Endodermal cell (in vitro differentiated cells): ENCODE measurements around the gene CDK1. TPM values are rescaled to one million over a fixed set of nuclear protein-coding genes. Genes with fewer than 3 reads are reported as not detected.
A peak's percentile ranks its signal among the peaks of the same experiment; 100 is the strongest.

Experiments
- DNase-seq: peaks from one replicate; pipeline ENCODE4 v3.0.0-alpha.2; 2017
- H3K27ac ChIP-seq: 2 replicates; pipeline ENCODE4 v1.5.1; 2013; ENCODE audit warnings: mild to moderate bottlenecking, low read depth, low read length, moderate library complexity
- H3K27me3 ChIP-seq: 2 replicates; pipeline ENCODE4 v1.6.1; 2013; ENCODE audit warnings: mild to moderate bottlenecking, low read length, moderate library complexity; ENCODE audit not compliant: insufficient read depth, control insufficient read depth, poor library complexity, severe bottlenecking
- H3K36me3 ChIP-seq: 2 replicates; pipeline ENCODE4 v1.7.0; 2013; ENCODE audit warnings: mild to moderate bottlenecking, low read length, moderate library complexity; ENCODE audit not compliant: control insufficient read depth, insufficient read depth
- H3K4me1 ChIP-seq: one replicate; pipeline ENCODE4 v1.7.0; 2013; ENCODE audit warnings: low read length; ENCODE audit not compliant: control insufficient read depth, insufficient read depth
- H3K4me3 ChIP-seq: 2 replicates; pipeline ENCODE4 v1.5.1; 2013; ENCODE audit warnings: mild to moderate bottlenecking, low read length, moderate library complexity
- H3K9ac ChIP-seq: 2 replicates; pipeline ENCODE4 v1.6.1; 2013; ENCODE audit warnings: mild to moderate bottlenecking, low read length, moderate library complexity; ENCODE audit not compliant: poor library complexity, severe bottlenecking; ENCODE audit errors: extremely low read depth
- H3K9me3 ChIP-seq: 2 replicates; pipeline ENCODE4 v1.6.1; 2013; ENCODE audit warnings: mild to moderate bottlenecking, low read length, moderate library complexity; ENCODE audit not compliant: control insufficient read depth
- H3K27ac Mint-ChIP-seq: 2 replicates; pipeline ENCODE4 v1.8.0; 2020; ENCODE audit warnings: mixed read lengths
- H3K27me3 Mint-ChIP-seq: 2 replicates; pipeline ENCODE4 v1.8.0; 2021; ENCODE audit warnings: mild to moderate bottlenecking, mixed read lengths; ENCODE audit not compliant: insufficient read depth
- H3K36me3 Mint-ChIP-seq: 2 replicates; pipeline ENCODE4 v1.8.0; 2020; ENCODE audit warnings: low read depth, mixed read lengths
- H3K4me1 Mint-ChIP-seq: 2 replicates; pipeline ENCODE4 v1.8.0; 2020; ENCODE audit warnings: mixed read lengths
- H3K4me3 Mint-ChIP-seq: 2 replicates; pipeline ENCODE4 v1.8.0; 2020; ENCODE audit warnings: mild to moderate bottlenecking, moderate library complexity, mixed read lengths
- H3K9me3 Mint-ChIP-seq: 2 replicates; pipeline ENCODE4 v1.8.0; 2020; ENCODE audit warnings: mild to moderate bottlenecking, mixed read lengths
- CTCF ChIP-seq: fragments of 200-600 bp; sonication (generic); conservative IDR thresholded peaks from 2 replicates; pipeline ENCODE4 v1.5.0; 2021; ENCODE audit warnings: antibody characterized with exemption, mild to moderate bottlenecking
- WGBS, 2 experiments: methylation state at CpG; one replicate each; pipeline versions ENCODE4 v1.1.5 to v1.1.7; 2013; ENCODE audit warnings: missing lambda C conversion rate in 2 of 2, mixed read lengths in 1 of 2; ENCODE audit not compliant: insufficient coverage in 1 of 2, insufficient read length in 1 of 2; 5-methylcytosine and 5-hydroxymethylcytosine counted together
- long read RNA-seq, 4 experiments: library from polyadenylated mRNA in 2 of 4; library from RNA in 1 of 4; library from capped mRNA in 1 of 4; stranded (forward) in 3 of 4; unstranded in 1 of 4; transcript quantifications; one replicate each; pipeline ENCODE4 v2.0.0, GENCODE V29; 2020 to 2021; ENCODE audit warnings: inconsistent platforms in 1 of 4
- polyA plus RNA-seq, 2 experiments: library from polyadenylated mRNA; stranded (reverse); fragments of 50-300 nt; gene quantifications; one replicate each; pipeline ENCODE4 v1.2.3, GENCODE V29; 2013
- total RNA-seq, 2 donors: library from RNA; stranded (reverse); fragmentation: NEBNext Ultra II Directional in 1 of 2; extraction: Animal tissue kit (Norgen Biotek cat#: 25700) in 1 of 2; gene quantifications; 2 replicates in 1 of 2; 3 replicates in 1 of 2; pipeline ENCODE4 v1.2.1, GENCODE V29; 2021

CDK1 gene
- 100 to 1,000 TPM in 1 of 2 donors, 10 to 100 TPM in 1; 78.3 to 145 TPM for total RNA-seq
- 182 TPM for polyA plus RNA-seq (2013, experiment 1 of 2)
- polyA plus RNA-seq (2013, experiment 2 of 2), result 182 TPM
- long read RNA-seq, experiment 1, partial matches to known transcripts, result 27 of 133 reads
- long read RNA-seq, experiment 1, other reads (novel, unspliced or antisense), result 106 of 133 reads
- long read RNA-seq, experiment 2, transcript CDK1-203 (8 exons, 1,913 nt), result major isoform, 133 of 157 reads
- long read RNA-seq, experiment 2, partial matches to known transcripts, result 4 of 157 reads
- long read RNA-seq, experiment 2, other reads (novel, unspliced or antisense), result 18 of 157 reads
- long read RNA-seq, experiment 3, transcript CDK1-201 (7 exons, 1,733 nt), result minor isoform, 5 of 441 reads
- long read RNA-seq, experiment 3, transcript CDK1-203 (8 exons, 1,913 nt), result major isoform, 360 of 441 reads
- long read RNA-seq, experiment 3, partial matches to known transcripts, result 10 of 441 reads
- long read RNA-seq, experiment 3, other reads (novel, unspliced or antisense), result 66 of 441 reads
- long read RNA-seq, experiment 4, transcript CDK1-201 (7 exons, 1,733 nt), result minor isoform, 8 of 679 reads
- long read RNA-seq, experiment 4, transcript CDK1-203 (8 exons, 1,913 nt), result major isoform, 581 of 679 reads
- long read RNA-seq, experiment 4, partial matches to known transcripts, result 37 of 679 reads
- long read RNA-seq, experiment 4, other reads (novel, unspliced or antisense), result 53 of 679 reads

DNA sequence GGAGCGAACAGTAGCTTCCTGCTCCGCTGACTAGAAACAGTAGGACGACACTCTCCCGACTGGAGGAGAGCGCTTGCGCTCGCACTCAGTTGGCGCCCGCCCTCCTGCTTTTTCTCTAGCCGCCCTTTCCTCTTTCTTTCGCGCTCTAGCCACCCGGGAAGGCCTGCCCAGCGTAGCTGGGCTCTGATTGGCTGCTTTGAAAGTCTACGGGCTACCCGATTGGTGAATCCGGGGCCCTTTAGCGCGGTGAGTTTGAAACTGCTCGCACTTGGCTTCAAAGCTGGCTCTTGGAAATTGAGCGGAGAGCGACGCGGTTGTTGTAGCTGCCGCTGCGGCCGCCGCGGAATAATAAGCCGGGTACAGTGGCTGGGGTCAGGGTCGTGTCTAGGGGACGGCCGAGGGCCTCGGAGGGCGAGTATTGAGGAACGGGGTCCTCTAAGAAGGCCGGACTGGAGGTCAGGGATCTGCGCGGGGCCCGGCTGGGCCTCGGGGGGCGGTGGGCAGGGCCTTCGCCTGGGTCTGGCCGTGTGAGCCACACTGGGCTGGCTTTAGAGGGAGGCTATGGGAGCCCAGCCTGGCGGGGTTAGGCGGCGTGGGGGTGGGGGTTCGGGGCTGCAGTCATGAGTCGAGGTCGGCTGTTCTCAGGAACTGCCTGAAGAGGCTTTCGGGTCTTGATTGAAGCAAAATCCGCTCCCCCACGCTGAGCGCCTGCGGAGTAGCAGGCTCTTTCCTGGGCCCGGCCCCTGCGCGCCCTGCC, at the start of gene CDK1:
Gene CDK1, plus strand, starts transcription at position 265 of the 757 bp plus-strand sequence. CDS start 1,688 bp downstream, outside the sequence.
- Histone ChIP-seq H3K36me3 (peaks cover 14% of the 10 kb centered on the region), H3K9me3 (no peaks in the 10 kb centered on the region), H3K27ac (peak within 1 kb of the TSS; percentile 82), H3K4me1 (no peaks in the 10 kb centered on the region), H3K4me3 (peak within 1 kb of the TSS; percentile 94), H3K27me3 (no peaks in the 10 kb centered on the region), H3K9ac (peak within 1 kb of the TSS; percentile 87)
- peak within 1 kb of the TSS; percentile 97 for H3K4me3 Mint-ChIP-seq
- no peak for TF ChIP-seq CTCF
- peaks cover 13% of the 10 kb centered on the region for H3K36me3 Mint-ChIP-seq
- peak; percentile 99 for DNase-seq
- WGBS, 2 experiments, result 0 to 1% methylated on average over 25 to 58 of the region's 58 CpGs
- H3K27me3 Mint-ChIP-seq, result no peaks in the 10 kb centered on the region
- H3K4me1 Mint-ChIP-seq, result peaks cover 19% of the 10 kb centered on the region
- peak within 1 kb of the TSS; percentile 98 for H3K27ac Mint-ChIP-seq
- peaks cover 2% of the 10 kb centered on the region for H3K9me3 Mint-ChIP-seq

DNA sequence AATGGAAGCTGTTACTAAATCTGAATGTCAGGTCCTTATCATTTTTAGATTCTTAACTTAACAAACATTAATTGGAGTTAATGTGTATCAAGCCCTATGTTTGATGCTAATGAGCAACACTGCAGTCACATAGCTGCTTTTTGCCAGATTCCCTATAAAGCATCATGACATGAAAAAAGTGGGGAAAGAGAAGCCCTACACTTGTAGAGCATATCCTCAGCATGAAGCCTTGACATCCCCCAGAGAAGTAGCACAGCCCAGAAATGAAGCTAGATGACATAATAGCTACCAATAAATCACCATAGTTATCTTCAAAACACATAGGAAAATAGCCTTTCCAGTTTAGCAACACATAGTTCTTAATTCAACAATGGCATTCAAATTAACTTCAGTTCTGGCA, 49.2 kb upstream of the CDK1 start:
- Mint-ChIP-seq H3K27ac (no peak overlapping the region), H3K36me3 (peaks cover 2% of the 10 kb centered on the region), H3K27me3 (peaks cover 4% of the 10 kb centered on the region), H3K9me3 (peaks cover 2% of the 10 kb centered on the region), H3K4me3 (no peak overlapping the region), H3K4me1 (peaks cover 23% of the 10 kb centered on the region)
- H3K9ac ChIP-seq, result no peak overlapping the region
- H3K27me3 ChIP-seq, result peaks cover 21% of the 10 kb centered on the region
- no peaks in the 10 kb centered on the region for H3K36me3 ChIP-seq
- H3K9me3 ChIP-seq, result no peaks in the 10 kb centered on the region
- no peak overlapping the region for H3K27ac ChIP-seq
- peaks cover 2% of the 10 kb centered on the region for H3K4me1 ChIP-seq
- no peak for DNase-seq
- H3K4me3 ChIP-seq, result no peak overlapping the region
- no peak for TF ChIP-seq CTCF

DNA sequence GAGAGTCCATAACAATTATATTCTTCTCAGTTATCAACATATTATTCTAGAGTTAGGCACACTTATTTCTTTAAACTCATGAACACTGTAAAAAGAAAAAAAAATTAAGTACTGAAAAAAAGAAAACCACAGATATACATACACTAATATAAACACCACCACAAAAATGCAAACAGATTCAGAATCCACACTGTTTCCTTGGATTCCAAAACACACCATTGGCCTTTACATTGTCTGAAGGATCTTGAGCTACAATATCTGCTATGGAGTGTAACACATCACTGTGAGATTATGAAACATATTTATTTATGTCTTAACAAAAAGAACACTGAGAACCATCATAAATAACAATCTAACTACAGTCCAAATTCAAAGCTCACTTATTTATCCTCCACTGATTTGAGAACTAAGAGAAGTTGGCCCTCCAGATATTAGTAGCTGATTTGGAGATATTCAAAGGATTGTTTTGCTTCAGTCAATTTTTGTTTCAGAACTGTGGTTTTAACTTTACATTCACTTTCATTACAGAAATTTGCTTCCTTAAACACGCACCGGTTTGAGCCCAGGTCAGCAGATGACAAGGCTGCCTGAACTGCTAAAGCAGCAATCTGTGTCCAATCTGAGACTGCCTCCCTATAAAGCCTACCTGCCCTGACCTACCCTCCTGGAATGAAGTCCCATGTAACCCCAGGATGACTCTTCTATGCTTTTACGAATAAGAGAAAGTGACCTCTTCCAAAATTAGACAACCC, 47.0 kb upstream of the CDK1 start:
- Mint-ChIP-seq H3K27ac (no peak overlapping the region), H3K36me3 (peaks cover 2% of the 10 kb centered on the region), H3K9me3 (no peaks in the 10 kb centered on the region), H3K27me3 (peaks cover 4% of the 10 kb centered on the region), H3K4me1 (peaks cover 27% of the 10 kb centered on the region), H3K4me3 (peak overlapping the region; percentile 87)
- H3K9me3 ChIP-seq, result no peaks in the 10 kb centered on the region
- H3K27ac ChIP-seq, result no peak overlapping the region
- DNase-seq, result no peak
- H3K36me3 ChIP-seq, result no peaks in the 10 kb centered on the region
- peaks cover 12% of the 10 kb centered on the region for H3K4me1 ChIP-seq
- no peak overlapping the region for H3K9ac ChIP-seq
- no peak for TF ChIP-seq CTCF
- H3K27me3 ChIP-seq, result peaks cover 21% of the 10 kb centered on the region
- 78 to 88% methylated on average over 2 to 3 of the region's 3 CpGs for WGBS, 2 experiments
- peak overlapping the region; percentile 84 for H3K4me3 ChIP-seq
